Activated T-cell treated with anti-CD3 and anti-CD28 coated beads for 1 hour (primary cell): ENCODE measurements around the gene GNG4.

Experiments used
- DNase-seq: peaks from one replicate; pipeline ENCODE4 v3.0.0-alpha.2; 2020; ENCODE audit warnings: low read depth

Gene GNG4

DNA sequence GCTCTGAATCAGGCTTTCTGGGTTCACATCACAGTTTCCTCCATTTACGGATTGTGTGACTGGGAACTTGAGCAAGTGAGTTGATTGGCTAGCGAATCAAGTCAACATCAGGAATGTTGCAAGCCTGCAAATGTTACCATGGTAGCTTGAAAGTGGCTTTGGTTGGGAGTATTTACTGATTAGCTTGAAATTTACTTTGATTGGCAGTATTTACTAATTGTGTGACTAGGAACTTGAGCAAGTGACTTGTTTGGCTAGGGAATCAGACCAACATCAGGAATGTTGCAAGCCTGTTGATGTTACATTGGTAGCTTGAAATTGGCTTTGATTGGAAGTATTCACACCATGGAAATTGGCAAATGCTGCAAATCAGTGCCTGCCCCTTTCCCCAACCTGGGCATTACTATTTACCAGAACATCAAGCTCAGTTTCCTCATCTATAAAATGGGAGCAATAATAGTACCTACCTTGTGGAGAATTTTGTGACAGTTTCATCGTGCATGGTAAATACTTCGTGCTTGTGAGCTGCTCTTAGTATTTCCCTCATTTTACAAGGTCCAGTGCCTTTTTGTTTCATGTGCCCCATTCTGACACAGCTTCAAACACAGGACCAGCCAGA lies 122.3 kb downstream of the GNG4 start:
- DNase-seq, result no peak

DNA sequence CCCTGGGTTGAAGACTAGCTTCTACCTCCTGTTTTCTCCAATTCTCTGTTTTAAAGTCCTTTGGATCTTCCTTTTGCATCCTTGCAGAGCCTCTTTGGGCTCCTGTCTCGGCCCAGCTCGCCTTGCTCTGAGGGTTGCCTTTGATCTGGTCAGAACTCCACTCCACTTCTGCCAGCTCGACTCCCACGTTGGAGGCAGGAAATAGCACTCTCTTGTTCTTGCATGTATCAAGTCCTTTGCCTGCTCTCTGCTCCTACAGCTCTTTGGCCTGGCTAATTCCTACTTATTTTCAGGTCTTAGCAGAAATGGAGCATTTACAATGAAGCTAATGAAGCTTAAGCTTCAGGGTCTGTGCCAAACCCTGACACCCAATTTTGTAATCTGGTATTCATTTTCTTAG lies 124.3 kb downstream of the GNG4 start:
- DNase-seq, result no peak

DNA sequence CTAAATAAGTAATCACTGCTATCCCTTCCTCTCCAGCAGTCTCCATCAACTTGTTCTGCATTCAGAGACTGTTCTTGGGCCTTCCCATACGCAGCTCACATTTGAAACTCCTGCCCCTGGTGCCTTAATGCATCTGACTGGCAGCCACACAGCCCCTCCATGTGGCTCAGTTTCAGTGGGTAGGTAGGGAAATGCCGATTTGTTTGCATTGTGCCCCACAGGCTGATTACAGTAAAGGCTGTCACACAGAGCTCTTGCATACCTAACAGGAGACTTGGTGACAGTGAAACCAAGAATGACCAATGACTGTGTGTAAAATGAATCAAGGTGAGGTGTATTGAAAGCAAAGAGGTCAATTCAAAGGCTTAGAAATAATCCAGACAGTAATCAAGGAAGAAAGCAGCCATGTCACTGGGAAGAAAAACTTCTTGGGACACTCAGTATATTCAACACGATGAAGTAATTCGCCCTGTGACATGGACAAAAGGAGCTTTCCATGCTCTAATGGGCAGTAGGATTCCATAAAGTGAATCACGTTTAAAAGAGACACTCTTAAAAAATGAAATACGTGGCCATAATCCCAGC lies 132.6 kb downstream of the GNG4 start:
- no peak for DNase-seq

DNA sequence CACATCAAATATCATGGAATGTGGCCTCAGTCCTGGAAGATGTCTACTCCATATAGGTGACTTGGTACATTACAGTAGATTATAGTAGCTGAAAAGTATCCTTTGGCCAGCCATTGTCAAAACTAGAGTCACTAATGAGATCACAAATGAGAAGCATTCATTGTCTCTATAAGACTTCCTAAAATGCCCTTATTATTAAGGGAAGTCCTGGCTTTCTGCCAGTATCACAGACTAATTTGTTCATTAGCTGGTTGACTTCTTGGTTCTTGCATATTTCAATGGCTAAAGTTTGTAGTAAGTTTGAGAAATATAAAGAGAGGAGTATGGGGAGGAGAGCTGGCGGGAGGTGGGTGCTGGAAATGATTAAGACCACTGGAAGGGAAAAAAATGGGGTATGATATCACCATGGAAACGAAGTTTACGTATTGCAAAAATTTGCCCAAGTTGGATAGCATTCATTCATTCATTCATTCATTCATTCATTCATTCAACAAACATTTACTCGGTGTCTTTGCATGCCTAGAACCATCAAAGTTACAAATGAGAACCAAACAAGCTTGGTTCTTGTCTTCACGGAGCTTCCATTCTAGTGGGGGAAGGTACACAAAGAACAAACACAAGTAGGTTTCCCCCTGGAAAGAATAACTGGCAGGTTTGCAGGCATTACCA lies 133.6 kb downstream of the GNG4 start:
- DNase-seq, result no peak

GRCh38 chr1:235513495-235514366 lies 135.9 kb downstream of the GNG4 start:
- no peak for DNase-seq

- no peak for DNase-seq
These were observed 137.9 kb downstream of the GNG4 start for GRCh38 chr1:235511470-235512240.

GRCh38 chr1:235510823-235511222 lies 138.8 kb downstream of the GNG4 start:
- DNase-seq, result no peak

GRCh38 chr1:235507623-235508022 lies 142.0 kb downstream of the GNG4 start:
- DNase-seq, result no peak

DNA sequence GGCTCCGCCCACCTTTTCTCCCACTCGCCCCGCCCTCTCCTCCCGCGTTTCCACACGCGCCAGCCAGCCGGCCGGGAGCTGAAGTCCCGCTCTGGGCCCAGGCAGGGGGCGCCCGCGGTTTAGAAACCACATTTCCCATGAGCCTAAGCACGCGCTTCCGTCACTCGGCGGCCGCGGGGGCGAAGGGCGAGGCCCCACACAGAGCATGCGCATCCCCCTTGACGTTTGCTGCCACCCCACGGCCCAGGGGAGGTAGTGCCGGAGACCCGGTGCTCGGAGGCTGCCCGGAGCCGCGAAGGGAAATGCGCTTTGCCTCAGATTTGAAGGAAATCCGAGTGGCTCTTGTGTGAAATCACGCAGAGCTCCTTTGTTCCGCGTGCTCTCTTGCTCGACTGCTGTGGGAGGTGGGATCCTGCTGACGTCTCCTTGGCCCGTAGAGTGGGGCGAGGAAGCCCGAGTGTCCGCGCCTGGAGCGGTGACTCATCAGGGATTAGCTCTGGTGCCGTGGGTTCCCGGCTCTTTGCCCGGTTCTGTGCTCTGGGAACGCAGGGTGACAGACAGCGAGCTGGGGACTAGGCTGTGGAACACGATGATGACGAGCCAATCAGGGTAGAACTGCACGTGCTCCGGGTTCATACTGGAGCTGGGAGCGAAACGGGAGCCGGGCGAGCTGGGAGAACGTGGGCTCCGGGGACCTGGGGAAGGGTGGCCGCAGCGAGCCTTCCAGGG lies 144.9 kb downstream of the GNG4 start:
- peak; percentile 98 for DNase-seq

DNA sequence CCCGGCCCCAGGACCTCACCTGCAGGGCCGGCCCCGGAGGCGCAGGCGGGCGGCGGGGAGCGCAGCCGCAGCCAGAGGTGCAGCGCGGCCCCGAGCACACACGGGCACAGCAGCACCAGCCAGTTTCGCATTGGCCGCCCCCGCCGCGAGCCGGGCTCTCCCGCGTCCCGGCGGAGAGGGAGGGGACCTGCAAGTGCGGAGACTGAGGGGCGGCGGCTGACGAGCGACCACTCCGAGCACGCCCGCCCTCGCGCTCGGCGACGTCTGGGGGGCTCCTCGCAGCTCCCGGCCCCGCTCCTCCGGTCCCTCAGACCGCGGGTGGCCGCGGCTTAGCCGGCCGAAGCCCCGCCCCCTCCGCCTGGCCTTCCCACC lies 145.5 kb downstream of the GNG4 start, which contains the start of gene B3GALNT2:
TSS of gene B3GALNT2 (minus strand) at position 331 of the 372 bp plus-strand sequence. CDS start at position 131, 200 bp downstream.
- DNase-seq, result no peak

GRCh38 chr1:235503403-235504121 lies 146.0 kb downstream of the GNG4 start:
- DNase-seq, result peak; percentile 11

GRCh38 chr1:235502601-235503402 lies 146.8 kb downstream of the GNG4 start:
- DNase-seq, result no peak

- DNase-seq, result no peak
These were observed 148.5 kb downstream of the GNG4 start for GRCh38 chr1:235500971-235501540.
